GM21576 (cell line): ENCODE results near the gene GRWD1.

Experiments
- ATAC-seq: cut with Tn5 transposase; IDR thresholded peaks from one replicate; pipeline ENCODE4 v1.9.1; 2021; ENCODE audit warnings: mild to moderate bottlenecking, moderate library complexity; ENCODE audit not compliant: unreplicated experiment

GRWD1 gene

DNA sequence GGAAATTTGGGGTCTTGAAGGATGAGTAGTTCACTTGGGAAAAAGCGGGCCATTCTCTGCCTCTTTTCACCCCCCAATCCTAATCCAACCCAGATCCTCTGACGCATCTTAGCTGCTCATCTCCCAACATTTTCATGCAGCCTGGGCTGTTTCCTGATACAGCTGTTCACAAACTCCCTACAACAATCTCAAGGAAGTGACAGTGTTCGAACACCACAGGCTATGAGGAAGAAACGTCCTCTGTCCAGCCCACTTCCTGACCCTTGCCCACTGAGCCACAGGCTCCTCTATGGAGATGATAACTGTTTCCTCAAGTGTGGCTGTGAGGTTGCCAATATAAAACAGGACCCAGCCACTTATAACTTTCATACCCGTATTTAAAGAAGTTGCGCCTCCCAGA is 49.6 kb downstream of the GRWD1 start:
- no peak for ATAC-seq

DNA sequence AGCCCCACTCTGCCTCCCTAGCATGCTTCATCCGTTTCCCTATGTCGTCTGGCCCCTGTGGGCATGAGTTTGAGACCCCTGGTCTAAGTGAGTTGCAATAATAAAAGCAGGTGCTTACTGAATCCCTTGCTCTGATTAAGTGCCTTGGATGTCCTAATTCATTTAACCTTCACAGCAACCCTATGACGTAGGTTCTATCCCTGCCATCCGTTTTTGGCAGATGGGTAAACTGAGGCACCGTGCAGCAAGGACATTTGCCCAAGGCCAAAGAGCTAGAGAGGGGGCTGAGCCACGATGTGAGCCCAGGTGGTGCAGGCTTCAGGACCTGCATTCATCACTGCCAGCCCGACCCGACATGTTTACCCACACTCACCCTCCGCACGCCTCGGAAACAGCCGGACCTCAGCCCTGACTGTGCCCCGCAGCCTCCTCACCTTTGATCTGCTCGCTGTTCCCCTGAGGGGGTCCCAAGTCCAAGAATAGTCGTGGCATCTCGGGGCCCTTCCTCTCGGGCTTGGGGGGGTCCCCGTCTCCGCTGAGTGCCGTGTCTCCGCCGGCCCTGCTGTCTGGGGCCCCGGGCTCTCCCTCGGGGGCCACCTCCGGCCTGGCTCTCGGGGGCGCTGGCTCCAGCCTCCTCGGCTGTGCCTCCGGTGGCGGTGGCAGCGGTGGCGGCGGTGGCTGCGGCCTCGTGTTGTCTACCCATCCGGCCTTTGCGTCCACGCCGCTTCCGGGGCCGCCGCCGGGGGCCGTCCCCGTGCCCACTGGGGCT is 51.4 kb downstream of the GRWD1 start:
- ATAC-seq: no peak

DNA sequence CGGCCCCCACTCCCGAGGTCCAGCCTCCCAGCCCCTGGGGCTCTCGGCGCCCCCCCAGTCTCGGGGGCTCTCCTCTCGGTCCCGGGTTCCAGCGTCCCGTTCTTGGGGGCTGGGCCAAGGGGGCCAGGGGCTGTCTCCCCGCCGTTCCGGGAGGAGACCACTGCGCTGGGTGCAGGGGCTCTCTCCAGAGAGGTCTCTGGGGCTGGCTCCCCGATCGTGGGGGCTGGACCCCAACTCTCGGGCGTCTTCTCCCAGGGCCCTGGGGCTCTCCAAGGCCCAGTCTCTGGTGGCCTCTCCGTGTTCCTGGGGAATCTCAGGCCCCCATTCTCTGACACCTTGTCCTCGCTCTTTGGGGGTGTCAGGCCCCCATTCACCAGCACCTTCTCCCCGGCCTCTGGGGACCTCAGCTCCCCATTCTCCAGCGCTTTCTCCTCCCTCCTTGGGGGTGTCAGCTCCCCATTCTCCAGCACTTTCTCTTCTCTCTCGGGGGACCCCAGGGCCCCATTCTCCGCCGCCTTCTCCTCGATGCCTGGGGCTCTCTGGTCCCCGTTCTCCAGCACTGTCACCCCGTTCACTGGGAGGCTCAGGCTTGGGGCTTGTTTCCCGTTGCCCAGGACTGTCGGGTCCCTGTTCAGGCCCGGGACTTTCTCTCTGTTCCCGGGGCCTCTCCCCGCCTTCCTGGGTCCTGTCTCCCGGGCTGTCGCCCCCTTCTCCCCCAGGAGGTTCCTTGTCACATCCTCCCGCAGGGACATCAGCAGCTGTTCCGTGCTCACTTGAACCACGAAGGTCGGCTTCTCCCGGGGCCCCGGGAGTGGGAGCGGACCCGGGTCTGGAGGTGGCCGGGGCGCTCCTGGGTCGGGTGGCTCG is 52.2 kb downstream of the GRWD1 start:
- no peak for ATAC-seq

DNA sequence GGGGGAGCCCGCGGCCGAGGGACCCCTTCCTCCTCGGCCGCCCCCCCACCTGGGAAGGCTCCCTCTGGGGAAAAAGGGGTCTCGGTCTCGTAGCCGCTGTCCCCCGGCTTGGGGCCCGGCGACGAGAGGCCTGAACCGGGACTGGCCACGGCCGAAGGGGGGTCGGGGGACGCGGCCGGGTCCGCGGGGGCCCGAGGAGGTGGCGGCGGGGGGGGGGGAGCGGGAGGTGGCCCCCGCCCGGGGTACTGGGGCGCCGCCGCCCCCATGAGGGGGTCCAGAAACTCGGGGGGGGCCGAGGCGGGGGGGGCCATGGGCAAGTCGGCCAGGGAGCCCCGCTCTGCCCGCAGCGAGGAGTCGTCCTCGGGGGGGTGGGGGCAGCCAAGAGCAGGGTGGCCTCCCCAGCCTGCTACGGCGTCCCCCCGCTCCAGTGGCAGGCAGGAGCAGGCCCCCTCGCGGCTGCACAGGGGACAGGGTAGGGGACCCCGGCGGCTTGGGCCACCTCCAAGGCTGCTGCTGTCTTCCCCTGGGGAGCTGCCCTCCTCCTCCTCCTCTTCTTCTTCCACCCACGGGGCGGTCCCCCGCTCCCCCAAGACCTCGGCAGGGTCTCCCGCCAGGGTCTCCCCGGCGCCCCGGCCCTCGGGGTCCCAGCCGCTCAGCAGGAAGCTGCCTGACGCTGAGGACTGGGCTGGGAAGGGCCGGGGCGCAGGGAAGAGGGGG is 53.0 kb downstream of the GRWD1 start:
- no peak for ATAC-seq

DNA sequence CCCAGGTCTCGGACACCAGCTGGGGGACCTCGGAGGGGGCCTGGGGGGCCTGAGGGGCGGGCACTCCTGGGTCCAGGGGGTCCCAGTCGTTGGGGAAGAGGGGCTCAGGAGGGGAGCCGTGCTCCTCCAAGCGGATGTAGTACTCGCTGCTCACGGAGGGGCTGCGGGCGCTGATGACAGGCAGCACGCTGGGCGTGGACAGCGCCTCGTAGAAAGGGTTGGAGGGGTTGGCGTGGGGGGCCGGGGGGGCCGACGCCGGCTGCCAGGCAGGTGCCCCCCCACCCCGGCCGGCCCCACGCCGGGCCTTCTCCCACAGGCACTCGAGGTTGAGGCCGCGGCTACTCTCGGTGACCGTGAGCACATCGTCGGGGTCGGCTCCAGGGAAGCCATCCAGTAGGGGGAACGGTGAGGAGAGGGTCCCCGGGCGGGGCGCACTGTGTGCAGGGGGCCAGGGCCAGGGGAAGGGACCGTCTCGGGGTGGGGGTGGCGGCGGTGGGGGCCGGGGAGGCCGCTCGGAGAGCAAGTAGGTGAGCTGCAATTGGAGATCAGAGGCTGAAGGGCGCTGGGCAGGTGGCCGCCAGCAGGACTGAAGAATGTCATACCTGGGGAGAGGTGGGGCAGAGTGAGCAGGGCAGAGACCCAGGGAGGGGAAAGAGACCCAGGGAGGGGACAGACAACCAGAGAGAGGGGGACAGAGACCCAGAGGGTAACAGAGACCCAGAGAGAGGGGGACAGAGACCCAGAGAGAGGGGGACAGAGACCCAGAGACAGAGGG is 53.7 kb downstream of the GRWD1 start:
- no peak for ATAC-seq

DNA sequence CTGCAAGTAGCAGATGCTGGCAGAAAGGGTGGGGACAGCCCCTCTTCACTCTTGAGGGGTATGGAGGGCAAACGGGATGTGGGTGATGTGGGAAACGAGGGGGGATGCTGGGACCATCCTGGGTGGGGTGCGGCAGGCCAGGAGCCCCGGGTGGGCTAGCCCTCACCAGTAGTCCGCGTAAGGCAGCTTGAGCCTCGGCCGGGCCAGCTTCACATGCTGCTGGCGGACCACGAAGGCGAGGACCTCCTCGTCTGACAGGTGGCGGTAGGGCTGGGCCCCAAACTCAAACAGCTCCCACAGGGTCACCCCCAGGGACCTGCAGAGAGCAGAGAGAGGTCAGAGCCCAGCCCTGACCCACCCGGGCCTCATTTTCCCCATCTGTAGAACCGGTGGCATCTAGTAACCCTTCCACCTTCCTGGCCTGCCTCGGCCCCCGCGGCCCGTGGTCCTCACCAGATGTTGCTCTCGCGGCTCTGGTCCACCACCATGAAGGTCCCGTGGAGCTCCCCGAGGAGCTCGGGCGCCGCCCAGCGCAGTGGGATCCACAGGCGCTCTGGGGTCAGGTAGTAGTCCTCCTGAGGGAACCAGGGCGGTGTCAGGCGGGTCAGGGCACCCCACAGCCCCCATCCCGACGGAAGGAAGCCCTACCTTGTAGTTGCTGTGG is 55.2 kb downstream of the GRWD1 start:
- ATAC-seq: no peak

DNA sequence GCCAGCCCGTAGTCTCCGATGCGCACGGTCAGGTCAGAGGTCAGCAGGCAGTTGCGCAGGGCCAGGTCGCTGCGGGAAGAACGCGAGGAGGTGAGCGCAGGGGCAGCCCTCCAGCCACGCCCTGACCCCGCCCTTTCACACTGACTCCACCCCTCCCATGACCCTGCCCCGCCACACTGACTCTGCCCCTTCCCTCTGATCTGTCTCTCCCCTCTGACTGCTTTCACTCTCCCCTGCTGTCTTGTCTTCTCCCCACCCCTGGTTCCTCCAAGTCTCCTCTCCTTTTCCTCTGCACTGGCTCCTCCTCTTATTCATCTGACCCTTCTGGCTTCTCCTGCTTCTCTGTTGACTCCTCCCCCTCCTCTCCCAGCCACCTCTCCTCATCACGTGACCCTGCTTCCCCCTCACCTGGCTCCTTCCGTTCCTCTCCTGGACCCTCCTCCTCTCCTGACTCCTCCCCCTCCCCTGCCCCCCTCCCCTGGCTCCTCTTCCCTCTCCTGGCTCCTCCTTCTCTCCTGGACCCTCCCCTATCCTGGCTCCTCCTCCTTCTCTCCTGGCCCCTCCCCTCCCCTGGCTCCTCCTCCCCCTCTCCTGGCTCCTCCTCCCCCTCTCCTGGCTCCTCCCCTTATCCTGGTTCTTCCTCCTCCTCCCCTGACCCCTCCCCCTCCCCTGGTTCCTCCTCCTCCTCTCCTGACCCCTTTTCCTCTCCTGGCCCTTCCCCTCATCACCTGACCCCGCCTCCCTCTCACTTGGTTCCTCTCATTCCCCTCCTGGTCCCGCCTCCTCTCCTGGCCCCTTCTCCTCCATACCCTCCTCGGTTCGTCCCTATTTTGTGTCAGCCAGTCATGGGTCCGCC is 55.9 kb downstream of the GRWD1 start:
- ATAC-seq: no peak

DNA sequence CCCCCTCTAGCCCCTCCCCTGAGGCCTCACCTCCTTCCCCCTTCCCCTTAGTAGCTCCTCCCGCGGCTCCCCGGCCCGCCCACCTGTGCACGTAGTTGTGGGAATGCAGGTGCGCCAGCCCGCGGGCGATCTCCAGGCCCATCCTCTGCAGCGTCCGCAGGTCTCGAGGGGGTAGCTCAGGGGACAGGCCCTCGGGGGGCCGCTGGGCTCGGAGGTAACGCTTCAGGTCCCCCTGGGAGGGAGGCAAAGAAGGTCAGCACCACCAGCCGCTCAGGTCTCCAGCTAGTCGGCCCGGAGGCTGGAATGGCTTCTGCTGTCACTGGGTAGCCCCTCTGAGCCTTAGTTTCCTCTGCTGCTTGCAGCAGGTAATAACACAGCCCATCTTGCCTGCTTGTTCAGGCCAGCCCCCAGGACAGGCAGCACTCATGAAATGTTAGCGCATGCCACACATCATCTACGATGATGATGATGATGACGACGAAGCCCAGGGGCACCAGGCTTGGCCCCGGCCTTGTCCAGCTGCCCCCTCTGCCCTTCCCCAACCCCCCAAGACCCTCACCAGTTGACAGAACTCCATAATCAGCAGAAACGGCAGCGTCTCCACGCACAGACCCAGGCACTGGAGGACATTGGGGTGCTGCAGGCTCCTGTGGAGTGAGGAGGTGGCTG is 56.7 kb downstream of the GRWD1 start:
- ATAC-seq: no peak

DNA sequence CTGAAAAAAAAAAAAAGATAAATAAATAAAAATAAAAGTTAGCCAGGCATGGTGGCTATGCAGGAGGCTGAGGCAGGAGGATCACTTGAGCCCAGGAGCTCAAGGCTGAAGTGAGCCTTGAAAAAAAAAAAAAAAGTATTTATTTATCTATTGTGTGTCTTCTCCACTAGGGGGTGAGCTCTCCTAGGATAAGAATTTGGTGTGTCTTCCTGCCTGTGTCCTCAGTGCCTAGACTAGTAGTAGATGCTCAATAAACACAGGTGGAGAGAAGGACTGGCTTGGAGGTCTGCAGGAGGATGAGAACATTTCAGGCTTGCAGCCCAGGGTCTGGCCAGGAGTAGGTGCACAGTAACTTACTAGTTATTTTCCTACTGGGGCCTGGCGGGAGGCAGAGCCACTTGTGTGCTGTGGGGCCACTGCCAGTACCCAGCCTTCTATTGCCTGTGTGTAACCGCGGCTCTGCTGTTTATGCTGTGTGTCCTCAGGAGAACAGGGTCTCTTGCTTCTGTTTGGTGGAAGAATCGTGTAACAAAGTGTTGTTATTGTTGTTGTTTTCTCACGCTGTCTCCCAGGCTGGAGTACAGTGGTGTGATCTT is 60.5 kb downstream of the GRWD1 start:
- ATAC-seq: no peak
